Immature natural killer cell (primary cell): Measurements from ENCODE around the gene ASPG. TPM values are rescaled to one million over a fixed set of nuclear protein-coding genes. Genes with fewer than 3 reads are reported as not detected.
A peak's percentile ranks its signal among the peaks of the same experiment; 100 is the strongest.

Experiments
- DNase-seq, 3 donors: peaks; one replicate each; pipeline ENCODE4 v3.0.0; 2022; ENCODE audit warnings: mixed read lengths in 1 of 3
- H3K27ac Mint-ChIP-seq, 6 donors: one replicate each; pipeline ENCODE4 v1.8.0; 2020; ENCODE audit warnings: mixed read lengths in 6 of 6, mild to moderate bottlenecking in 5 of 6, inconsistent platforms in 4 of 6, moderate library complexity in 3 of 6
- H3K27me3 Mint-ChIP-seq, 3 donors: one replicate each; pipeline ENCODE4 v1.8.0; 2020 to 2021; ENCODE audit warnings: low read depth in 3 of 3, mild to moderate bottlenecking in 3 of 3, mixed read lengths in 3 of 3, moderate library complexity in 3 of 3, inconsistent platforms in 1 of 3
- H3K36me3 Mint-ChIP-seq, 3 donors: one replicate each; pipeline ENCODE4 v1.8.0; 2020; ENCODE audit warnings: mixed read lengths in 3 of 3, inconsistent platforms in 2 of 3, mild to moderate bottlenecking in 2 of 3
- H3K4me1 Mint-ChIP-seq, 2 donors: one replicate each; pipeline ENCODE4 v1.8.0; 2020; ENCODE audit warnings: inconsistent platforms in 2 of 2, mild to moderate bottlenecking in 2 of 2, mixed read lengths in 2 of 2, moderate library complexity in 1 of 2
- H3K4me3 Mint-ChIP-seq, 5 donors: one replicate each; pipeline ENCODE4 v1.8.0; 2020; ENCODE audit warnings: mild to moderate bottlenecking in 5 of 5, mixed read lengths in 5 of 5, inconsistent platforms in 3 of 5, moderate library complexity in 3 of 5
- H3K9me3 Mint-ChIP-seq, 6 donors: one replicate each; pipeline ENCODE4 v1.8.0; 2020; ENCODE audit warnings: mild to moderate bottlenecking in 6 of 6, mixed read lengths in 6 of 6, inconsistent platforms in 4 of 6, moderate library complexity in 3 of 6
- polyA plus RNA-seq, 3 donors: library from polyadenylated mRNA; unstranded; fragments of 300-500 nt; fragmentation: Illumina TruSeq; gene quantifications; one replicate each; pipeline ENCODE4 v1.2.3, GENCODE V29; 2021

The ASPG gene
- polyA plus RNA-seq: not detected

DNA sequence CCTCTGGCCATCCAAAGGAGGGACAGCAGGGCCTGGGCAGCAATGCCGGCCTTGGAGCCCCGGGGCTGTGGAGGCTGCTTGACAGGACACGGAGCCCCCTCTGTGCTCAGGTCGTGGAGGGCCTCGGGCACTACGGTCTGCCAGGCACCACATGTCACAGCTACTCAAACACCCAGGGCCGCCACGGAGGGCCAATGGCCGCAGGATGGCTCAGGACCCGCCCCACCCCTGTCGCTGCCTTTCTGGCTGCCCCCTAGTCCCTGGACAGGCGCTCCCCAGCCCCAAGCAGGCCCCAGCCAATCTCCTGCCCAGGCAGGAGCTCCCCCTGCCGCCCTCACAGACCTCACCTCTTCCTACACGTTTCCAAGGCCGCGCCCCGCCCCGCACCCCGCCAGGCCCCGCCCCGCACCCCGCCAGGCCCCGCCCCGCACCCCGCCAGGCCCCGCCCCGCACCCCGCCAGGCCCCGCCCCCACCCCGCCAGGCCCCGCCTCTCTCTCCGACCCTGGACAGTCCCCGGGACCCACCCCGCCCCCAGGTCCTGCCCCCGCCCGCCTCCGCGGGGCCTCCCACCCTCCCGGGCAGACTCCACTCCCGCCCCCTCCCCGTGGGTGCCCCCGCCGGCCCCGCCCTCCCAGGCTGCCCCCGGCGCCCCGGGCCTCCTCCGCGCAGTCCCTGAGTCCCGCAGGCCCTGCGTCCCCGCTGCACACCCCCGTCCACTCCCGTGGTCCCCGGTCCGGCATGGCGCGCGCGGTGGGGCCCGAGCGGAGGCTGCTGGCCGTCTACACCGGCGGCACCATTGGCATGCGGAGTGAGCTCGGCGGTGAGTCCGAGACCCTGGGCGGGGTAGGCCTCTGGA, at the start of gene ASPG:
TSS of gene ASPG (plus strand) at position 669 of the 857 bp plus-strand sequence. CDS start at position 740, 71 bp downstream.
- Mint-ChIP-seq H3K27ac (peak within 1 kb of the TSS in 1 of 6 donors; percentile 5), H3K9me3 (no peaks in the 10 kb centered on the region), H3K36me3 (no peaks in the 10 kb centered on the region), H3K4me1 (peaks cover 0 to 5% of the 10 kb centered on the region in 2 donors), H3K4me3 (peak within 1 kb of the TSS; percentile 5 to 70 (median 45)), H3K27me3 (peaks cover 0 to 4% (median 2%) of the 10 kb centered on the region in 3 donors)
- DNase-seq: peak in 2 of 3 donors; percentile 18 to 30

DNA sequence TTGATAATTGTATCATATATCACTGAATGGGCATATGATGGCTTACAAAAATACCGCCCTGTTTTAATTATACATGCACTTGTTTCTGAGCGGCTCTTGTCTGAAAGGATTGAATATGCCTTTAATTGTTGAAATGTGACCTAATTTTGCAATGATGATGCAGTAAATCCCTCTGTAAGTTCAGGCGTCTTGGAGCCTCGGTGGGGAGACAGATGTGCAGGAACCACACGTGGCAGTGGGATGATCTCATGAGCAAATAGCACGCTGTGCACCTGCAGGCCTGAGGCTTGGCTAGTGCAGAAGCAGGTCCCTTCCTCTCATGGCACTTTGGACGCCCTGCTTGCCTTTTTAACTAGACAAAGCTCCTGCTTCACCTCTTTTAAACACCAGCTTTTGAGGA, 49.3 kb upstream of the ASPG start:
- Mint-ChIP-seq H3K4me3 (no peak overlapping the region), H3K27ac (no peak overlapping the region), H3K4me1 (peaks cover 2 to 21% of the 10 kb centered on the region in 2 donors), H3K36me3 (peaks cover 0 to 2% (median 0%) of the 10 kb centered on the region in 3 donors), H3K27me3 (peaks cover 4 to 20% (median 8%) of the 10 kb centered on the region in 3 donors), H3K9me3 (peaks cover 0 to 2% (median 0%) of the 10 kb centered on the region in 6 donors)
- DNase-seq: no peak

DNA sequence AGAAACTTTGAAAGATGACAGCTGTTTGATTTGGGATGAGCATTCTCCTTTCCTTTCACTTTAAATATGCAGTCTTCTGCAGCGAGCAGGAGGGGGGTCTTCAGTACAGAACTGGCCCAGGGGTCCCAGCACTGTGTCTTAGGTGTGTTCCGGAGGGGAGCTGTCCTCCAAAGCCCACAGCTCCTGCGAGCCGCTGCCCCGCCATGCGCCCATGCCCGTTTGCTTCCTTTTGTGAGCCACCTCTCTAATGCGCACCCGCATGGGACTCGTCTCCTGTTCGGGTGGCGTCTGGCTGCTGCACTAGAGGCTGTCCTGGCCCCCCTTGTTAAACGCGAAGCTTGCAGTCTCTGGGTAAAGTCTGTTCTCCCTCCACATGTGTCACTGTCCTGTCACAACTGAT, 48.4 kb upstream of the ASPG start:
- Mint-ChIP-seq H3K36me3 (peaks cover 0 to 2% (median 0%) of the 10 kb centered on the region in 3 donors), H3K27ac (no peak overlapping the region), H3K27me3 (peaks cover 4 to 22% (median 8%) of the 10 kb centered on the region in 3 donors), H3K4me1 (peaks cover 2 to 24% of the 10 kb centered on the region in 2 donors), H3K9me3 (peaks cover 0 to 2% (median 0%) of the 10 kb centered on the region in 6 donors), H3K4me3 (no peak overlapping the region)
- no peak for DNase-seq

DNA sequence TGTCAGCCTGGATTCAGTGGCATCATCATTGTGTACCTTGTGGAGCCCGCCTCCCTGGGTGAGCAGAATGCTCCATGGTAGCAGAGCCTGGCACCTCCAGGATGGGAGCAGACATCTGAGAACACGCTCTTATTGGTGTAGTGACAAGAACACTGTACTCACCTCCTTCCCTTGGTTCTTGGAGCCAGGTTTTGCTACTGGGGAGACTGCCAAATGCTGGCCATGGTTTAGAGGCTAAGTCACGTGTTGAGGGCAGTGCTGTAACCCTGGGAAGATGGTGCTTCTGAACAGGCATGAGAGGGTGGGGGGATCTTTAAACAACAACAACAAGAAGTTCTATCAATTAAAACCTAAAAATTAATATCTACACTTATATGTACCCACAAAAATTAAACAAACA, 47.6 kb upstream of the ASPG start:
- H3K27ac Mint-ChIP-seq: no peak overlapping the region
- no peak overlapping the region for H3K4me3 Mint-ChIP-seq
- H3K9me3 Mint-ChIP-seq: peaks cover 0 to 2% (median 0%) of the 10 kb centered on the region in 6 donors
- H3K4me1 Mint-ChIP-seq: peaks cover 2 to 28% of the 10 kb centered on the region in 2 donors
- no peak for DNase-seq
- peaks cover 4 to 22% (median 7%) of the 10 kb centered on the region in 3 donors for H3K27me3 Mint-ChIP-seq
- peaks cover 0 to 2% (median 0%) of the 10 kb centered on the region in 3 donors for H3K36me3 Mint-ChIP-seq

DNA sequence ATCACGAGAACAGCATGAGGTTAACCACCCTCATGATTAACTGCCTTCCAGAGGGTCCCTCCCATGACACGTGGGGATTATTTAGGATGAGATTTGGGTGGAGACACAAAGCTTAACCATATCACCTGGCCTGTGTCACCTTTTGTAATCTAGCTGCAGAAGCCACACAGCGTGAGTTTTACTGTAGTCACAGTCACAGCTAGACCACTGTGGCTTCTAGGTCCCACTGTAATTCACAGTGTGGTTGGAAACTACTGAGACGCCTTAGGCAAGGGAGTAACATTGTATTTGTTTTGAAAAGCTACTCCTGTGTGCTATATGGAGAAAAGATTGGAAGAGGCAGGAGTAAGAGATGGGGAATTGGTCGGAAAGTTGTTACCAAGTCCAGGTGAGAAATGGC, 46.3 kb upstream of the ASPG start:
- Mint-ChIP-seq H3K4me3 (peak overlapping the region in 1 of 5 donors; percentile 51), H3K36me3 (peaks cover 0 to 2% (median 0%) of the 10 kb centered on the region in 3 donors), H3K27me3 (peaks cover 0 to 22% (median 0%) of the 10 kb centered on the region in 3 donors), H3K4me1 (peaks cover 2 to 28% of the 10 kb centered on the region in 2 donors), H3K27ac (peak overlapping the region in 1 of 6 donors; percentile 13), H3K9me3 (peaks cover 0 to 2% (median 0%) of the 10 kb centered on the region in 6 donors)
- DNase-seq: peak in 1 of 3 donors; percentile 31

DNA sequence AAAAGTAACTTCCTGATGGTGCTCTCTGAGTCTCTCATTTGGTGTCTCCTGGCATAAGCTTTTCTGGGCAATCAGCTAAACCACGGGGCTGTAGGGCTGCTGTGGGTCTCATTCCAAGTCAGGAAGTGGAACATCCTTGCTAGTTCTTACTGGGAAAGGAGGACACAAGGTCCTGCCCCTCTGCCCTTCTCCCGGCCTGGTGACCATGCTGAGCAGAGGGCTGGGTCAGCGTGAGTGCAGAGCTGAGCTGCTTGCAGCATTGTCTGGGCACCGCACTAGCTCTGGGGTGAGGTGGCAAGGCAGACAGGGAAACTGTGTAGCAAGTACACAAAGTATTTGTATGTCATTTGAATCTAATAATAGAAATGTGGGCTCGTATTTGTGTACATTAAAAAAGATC, 45.0 kb upstream of the ASPG start:
- no peak overlapping the region for H3K27ac Mint-ChIP-seq
- peak overlapping the region in 1 of 5 donors; percentile 41 for H3K4me3 Mint-ChIP-seq
- peaks cover 0 to 14% (median 0%) of the 10 kb centered on the region in 3 donors for H3K27me3 Mint-ChIP-seq
- peaks cover 0 to 2% (median 0%) of the 10 kb centered on the region in 6 donors for H3K9me3 Mint-ChIP-seq
- no peak for DNase-seq
- H3K36me3 Mint-ChIP-seq: peaks cover 0 to 2% (median 0%) of the 10 kb centered on the region in 3 donors
- H3K4me1 Mint-ChIP-seq: peaks cover 2 to 28% of the 10 kb centered on the region in 2 donors

DNA sequence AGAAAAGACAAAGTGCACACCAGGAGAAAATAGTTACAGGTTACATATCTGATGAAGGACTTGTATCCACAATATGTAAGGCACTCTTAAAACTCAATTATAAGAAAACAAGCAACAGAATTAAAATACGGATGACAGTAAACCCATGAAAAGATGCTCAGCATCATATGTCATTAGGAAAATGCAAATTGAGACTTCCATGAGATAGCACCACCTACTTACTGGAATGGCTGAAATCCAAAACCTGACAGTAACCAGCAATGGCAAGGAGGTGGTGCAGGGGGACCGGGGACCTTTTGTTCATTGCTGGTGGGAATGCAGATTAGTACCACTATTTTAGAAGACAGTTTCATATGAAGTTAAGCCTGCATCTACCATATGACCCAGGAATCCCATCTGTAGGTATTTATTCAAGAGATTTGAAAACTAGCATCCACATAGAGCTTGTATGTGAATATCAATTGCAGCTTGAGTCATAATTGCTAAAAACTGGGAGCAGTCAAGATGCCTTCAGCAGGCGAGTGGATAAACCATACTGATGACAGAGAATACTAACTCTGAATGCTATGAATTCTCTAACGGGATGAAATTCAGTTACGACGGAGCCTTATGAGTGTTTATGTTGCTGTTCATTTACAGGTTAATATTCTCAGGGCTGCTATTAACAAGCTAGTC, 43.9 kb upstream of the ASPG start:
- Mint-ChIP-seq H3K36me3 (peaks cover 0 to 2% (median 0%) of the 10 kb centered on the region in 3 donors), H3K27ac (no peak overlapping the region), H3K4me3 (peak overlapping the region in 1 of 5 donors; percentile 41), H3K27me3 (peaks cover 0 to 14% (median 0%) of the 10 kb centered on the region in 3 donors), H3K4me1 (peaks cover 2 to 28% of the 10 kb centered on the region in 2 donors), H3K9me3 (peaks cover 0 to 2% (median 0%) of the 10 kb centered on the region in 6 donors)
- DNase-seq: no peak

DNA sequence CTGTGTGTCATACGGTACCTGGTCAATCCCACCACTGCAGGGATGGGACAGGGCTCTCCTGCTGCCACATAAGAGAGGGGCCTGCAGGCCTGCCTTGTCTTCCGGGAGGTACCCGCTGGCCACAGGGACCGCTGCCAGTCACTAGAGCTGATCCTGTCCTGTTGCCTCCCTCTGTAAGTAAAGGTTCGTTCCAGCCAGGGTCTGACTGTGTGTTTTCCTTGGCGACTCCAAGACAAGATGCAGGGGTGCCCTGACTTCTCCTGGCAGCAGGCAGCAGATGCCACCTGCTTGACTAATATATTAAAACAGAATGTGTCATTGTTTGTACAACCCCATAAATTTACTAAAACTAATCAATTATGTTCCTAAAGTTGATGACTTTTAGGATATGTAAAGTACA, 41.5 kb upstream of the ASPG start:
- no peaks in the 10 kb centered on the region for H3K9me3 Mint-ChIP-seq
- no peak overlapping the region for H3K4me3 Mint-ChIP-seq

DNA sequence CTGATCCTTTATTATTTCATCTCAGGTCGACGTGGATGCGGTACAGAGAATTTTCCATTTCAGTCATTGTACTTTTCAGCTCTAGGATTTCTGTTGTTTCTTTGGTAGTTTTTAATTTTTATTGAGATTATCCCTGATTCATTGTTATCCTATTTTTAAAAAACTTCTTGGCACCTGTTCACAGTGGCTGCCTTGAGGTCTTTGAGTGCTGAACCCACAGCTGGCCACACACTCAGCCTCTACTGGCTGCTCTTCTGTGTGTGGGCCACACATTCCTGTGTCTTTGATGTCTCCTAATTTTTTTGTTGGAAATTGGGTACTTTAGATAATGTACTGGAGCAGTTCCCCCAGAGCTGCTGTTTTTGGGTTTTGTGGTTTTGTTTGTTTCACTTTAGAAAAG, 37.7 kb upstream of the ASPG start:
- no peaks in the 10 kb centered on the region for H3K36me3 Mint-ChIP-seq
- peaks cover 1 to 2% (median 2%) of the 10 kb centered on the region in 3 donors for H3K27me3 Mint-ChIP-seq
- no peaks in the 10 kb centered on the region for H3K4me1 Mint-ChIP-seq
- DNase-seq: no peak
- H3K27ac Mint-ChIP-seq: no peak overlapping the region
- H3K4me3 Mint-ChIP-seq: no peak overlapping the region
- no peaks in the 10 kb centered on the region for H3K9me3 Mint-ChIP-seq

More for the DNA sequence above, 41.5 kb upstream of the ASPG start:
- Mint-ChIP-seq H3K27me3 (peaks cover 1 to 9% (median 2%) of the 10 kb centered on the region in 3 donors), H3K27ac (no peak overlapping the region), H3K36me3 (no peaks in the 10 kb centered on the region), H3K4me1 (peaks cover 2 to 23% of the 10 kb centered on the region in 2 donors)
- DNase-seq: no peak

DNA sequence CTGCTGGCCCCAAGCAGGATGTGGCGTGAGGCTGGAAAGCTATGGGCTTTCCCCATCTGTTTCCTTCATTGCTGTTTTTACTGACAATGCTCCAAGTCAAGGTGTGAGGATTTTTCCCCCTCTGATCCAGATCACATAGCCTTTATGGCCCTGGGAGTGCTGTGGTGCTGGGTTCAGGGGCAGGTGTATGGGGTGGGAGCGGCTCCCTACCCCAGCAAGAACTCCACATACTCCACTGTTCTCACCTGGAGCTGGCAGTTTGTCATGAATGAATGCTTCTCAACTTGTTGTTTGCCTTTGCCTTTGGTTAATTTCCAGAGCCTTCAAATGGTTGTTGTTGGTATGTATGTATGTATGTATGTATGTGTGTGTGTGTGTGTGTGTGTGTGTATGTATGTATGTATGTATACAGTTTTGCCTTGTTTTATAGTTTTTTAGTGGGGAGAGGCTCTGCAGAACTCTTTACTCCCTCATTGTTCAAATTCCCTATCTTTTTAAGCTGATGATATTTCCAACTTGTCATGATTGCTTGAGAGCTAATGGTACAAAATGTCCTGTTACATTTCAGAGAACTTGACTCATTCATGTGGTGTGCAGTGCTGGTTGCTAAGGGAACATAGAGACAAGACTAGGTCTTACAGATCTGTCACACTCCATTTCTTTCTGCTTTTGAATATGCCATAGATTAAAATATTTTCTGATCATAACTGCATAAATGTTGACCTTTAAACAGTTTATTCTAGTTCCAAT, 36.6 kb upstream of the ASPG start:
- H3K27ac Mint-ChIP-seq: peak overlapping the region in 1 of 6 donors; percentile 11
- no peak for DNase-seq

DNA sequence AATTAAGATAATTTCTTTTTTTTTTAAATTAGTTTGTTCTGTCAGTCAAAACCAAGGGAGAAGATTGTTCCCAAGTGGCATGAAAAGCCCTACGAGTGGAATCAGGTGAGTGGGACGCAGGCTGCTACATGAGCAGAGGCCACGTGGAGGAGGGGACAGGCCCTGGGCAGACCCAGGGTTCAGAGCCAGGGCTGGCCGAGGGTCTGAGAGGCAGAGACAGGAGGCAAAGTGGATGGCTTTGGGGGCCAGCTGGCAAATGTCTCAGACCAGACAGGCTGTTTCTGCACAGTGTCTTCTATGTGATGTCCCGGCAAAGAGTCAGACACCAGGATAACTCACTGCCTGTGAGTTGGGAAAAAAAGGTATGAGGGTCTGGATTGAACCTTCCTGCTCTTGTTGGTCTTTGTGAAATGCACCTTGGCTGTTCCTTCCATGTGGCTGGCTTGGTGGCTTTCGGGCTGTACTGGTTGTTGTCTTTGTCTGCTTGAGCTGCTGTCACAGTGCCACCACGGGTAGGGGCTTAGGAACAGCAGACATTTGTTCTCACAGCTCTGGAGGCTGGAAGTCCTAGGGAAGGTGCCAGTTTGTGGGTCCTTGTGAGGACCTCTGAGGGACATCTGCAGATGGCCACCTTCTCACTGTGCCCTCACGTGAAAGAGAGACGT, 35.8 kb upstream of the ASPG start:
- H3K27me3 Mint-ChIP-seq: peaks cover 1 to 5% (median 2%) of the 10 kb centered on the region in 3 donors
- no peak overlapping the region for H3K27ac Mint-ChIP-seq
- DNase-seq: no peak
- H3K9me3 Mint-ChIP-seq: no peaks in the 10 kb centered on the region
- no peak overlapping the region for H3K4me3 Mint-ChIP-seq
- no peaks in the 10 kb centered on the region for H3K4me1 Mint-ChIP-seq
- H3K36me3 Mint-ChIP-seq: no peaks in the 10 kb centered on the region

More for the DNA sequence above, 36.6 kb upstream of the ASPG start:
- no peak overlapping the region for H3K4me3 Mint-ChIP-seq
- no peaks in the 10 kb centered on the region for H3K9me3 Mint-ChIP-seq
- H3K36me3 Mint-ChIP-seq: no peaks in the 10 kb centered on the region
- H3K27me3 Mint-ChIP-seq: peaks cover 1 to 2% (median 2%) of the 10 kb centered on the region in 3 donors
- no peaks in the 10 kb centered on the region for H3K4me1 Mint-ChIP-seq

DNA sequence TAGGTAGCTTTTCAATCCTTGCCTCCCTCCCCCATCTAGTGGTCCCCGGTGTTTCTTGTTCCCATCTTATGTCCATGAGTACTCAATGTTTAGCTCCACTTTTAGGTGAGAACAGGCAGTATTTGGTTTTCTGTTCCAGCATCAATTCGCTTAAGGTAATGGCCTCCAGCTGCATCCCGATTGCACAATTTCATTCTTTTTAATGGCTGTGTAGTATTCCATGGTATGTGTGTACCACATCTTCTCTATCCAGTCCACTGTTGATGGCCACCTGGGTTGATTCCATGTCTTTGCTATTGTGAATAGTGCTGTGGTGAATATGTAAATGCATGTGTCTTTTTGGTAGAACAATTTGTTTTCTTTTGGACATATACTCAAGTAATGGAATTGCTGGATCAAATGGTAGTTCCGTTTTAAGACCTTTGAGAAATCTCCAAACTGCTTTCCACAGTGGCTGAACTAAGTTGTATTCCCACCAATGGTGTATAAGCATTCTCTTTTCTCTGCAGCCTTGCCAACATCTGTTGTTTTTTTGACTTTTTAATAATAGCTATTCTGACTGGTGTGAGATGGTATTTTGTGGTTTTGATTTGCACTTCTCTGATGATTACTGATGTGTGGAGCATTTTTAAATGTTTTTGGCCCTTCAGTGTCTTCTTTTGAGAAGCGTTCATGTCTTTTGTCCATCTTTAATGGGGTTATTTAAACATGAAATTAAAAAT, 34.2 kb upstream of the ASPG start:
- no peaks in the 10 kb centered on the region for H3K36me3 Mint-ChIP-seq
- no peaks in the 10 kb centered on the region for H3K9me3 Mint-ChIP-seq
- peaks cover 1 to 5% (median 2%) of the 10 kb centered on the region in 3 donors for H3K27me3 Mint-ChIP-seq
- no peak overlapping the region for H3K4me3 Mint-ChIP-seq
- DNase-seq: no peak
- no peaks in the 10 kb centered on the region for H3K4me1 Mint-ChIP-seq
- H3K27ac Mint-ChIP-seq: no peak overlapping the region
